Endothelial cell (in vitro differentiated cells): Measurements from ENCODE around the gene NOPCHAP1. TPM values are rescaled to one million over a fixed set of nuclear protein-coding genes. Genes with fewer than 3 reads are reported as not detected.

ENCODE experiments used
- DNase-seq: peaks from one replicate; pipeline ENCODE4 v3.0.0; 2021; ENCODE audit warnings: low spot score
- H3K27ac Mint-ChIP-seq: one replicate; pipeline ENCODE4 v1.8.0; 2021; ENCODE audit warnings: mixed read lengths, inconsistent platforms; ENCODE audit not compliant: unreplicated experiment
- H3K27me3 Mint-ChIP-seq: one replicate; pipeline ENCODE4 v1.8.0; 2021; ENCODE audit warnings: mild to moderate bottlenecking, moderate library complexity, mixed read lengths, inconsistent platforms; ENCODE audit not compliant: unreplicated experiment
- H3K36me3 Mint-ChIP-seq: one replicate; pipeline ENCODE4 v1.8.0; 2021; ENCODE audit warnings: mild to moderate bottlenecking, low read depth, mixed read lengths, inconsistent platforms; ENCODE audit not compliant: unreplicated experiment
- H3K4me1 Mint-ChIP-seq: one replicate; pipeline ENCODE4 v1.8.0; 2021; ENCODE audit warnings: mild to moderate bottlenecking, mixed read lengths, inconsistent platforms; ENCODE audit not compliant: unreplicated experiment
- H3K4me3 Mint-ChIP-seq: one replicate; pipeline ENCODE4 v1.8.0; 2021; ENCODE audit warnings: mild to moderate bottlenecking, mixed read lengths, inconsistent platforms; ENCODE audit not compliant: unreplicated experiment
- H3K9me3 Mint-ChIP-seq: one replicate; pipeline ENCODE4 v1.8.0; 2021; ENCODE audit warnings: mixed read lengths, inconsistent platforms; ENCODE audit not compliant: unreplicated experiment
- total RNA-seq: library from RNA; stranded (reverse); fragmentation: NEBNext Ultra II Directional; extraction: Animal tissue kit (Norgen Biotek cat#: 25700); gene quantifications from one replicate; pipeline ENCODE4 v1.2.1, GENCODE V29; 2021; ENCODE audit not compliant: unreplicated experiment
- TF ChIP-seq, protein P1 (sequence below): fragments of 200-600 bp; sonication (generic); IDR thresholded peaks from one replicate; pipeline ENCODE4 v1.5.0; 2021; ENCODE audit warnings: antibody characterized with exemption; ENCODE audit not compliant: unreplicated experiment

Gene NOPCHAP1
- total RNA-seq, 1 donor from 2014 or later: 14.3 TPM

GRCh38 chr12:104953323-104953722 is 32.8 kb upstream of the NOPCHAP1 start:
- no peaks in the 10 kb centered on the region for H3K36me3 Mint-ChIP-seq
- H3K27me3 Mint-ChIP-seq: peaks cover 5% of the 10 kb centered on the region
- H3K4me3 Mint-ChIP-seq: no peak overlapping the region
- no peak for DNase-seq
- no peak overlapping the region for H3K27ac Mint-ChIP-seq
- H3K4me1 Mint-ChIP-seq: no peaks in the 10 kb centered on the region
- TF ChIP-seq, protein P1, sequence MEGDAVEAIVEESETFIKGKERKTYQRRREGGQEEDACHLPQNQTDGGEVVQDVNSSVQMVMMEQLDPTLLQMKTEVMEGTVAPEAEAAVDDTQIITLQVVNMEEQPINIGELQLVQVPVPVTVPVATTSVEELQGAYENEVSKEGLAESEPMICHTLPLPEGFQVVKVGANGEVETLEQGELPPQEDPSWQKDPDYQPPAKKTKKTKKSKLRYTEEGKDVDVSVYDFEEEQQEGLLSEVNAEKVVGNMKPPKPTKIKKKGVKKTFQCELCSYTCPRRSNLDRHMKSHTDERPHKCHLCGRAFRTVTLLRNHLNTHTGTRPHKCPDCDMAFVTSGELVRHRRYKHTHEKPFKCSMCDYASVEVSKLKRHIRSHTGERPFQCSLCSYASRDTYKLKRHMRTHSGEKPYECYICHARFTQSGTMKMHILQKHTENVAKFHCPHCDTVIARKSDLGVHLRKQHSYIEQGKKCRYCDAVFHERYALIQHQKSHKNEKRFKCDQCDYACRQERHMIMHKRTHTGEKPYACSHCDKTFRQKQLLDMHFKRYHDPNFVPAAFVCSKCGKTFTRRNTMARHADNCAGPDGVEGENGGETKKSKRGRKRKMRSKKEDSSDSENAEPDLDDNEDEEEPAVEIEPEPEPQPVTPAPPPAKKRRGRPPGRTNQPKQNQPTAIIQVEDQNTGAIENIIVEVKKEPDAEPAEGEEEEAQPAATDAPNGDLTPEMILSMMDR: no peak
- no peaks in the 10 kb centered on the region for H3K9me3 Mint-ChIP-seq

- no peaks in the 10 kb centered on the region for H3K4me1 Mint-ChIP-seq
- TF ChIP-seq, protein P1: no peak
- no peaks in the 10 kb centered on the region for H3K36me3 Mint-ChIP-seq
- peaks cover 5% of the 10 kb centered on the region for H3K27me3 Mint-ChIP-seq
- H3K9me3 Mint-ChIP-seq: no peaks in the 10 kb centered on the region
- no peak for DNase-seq
- no peak overlapping the region for H3K27ac Mint-ChIP-seq
- H3K4me3 Mint-ChIP-seq: no peak overlapping the region
Observed at GRCh38 chr12:104955703-104956102, 30.4 kb upstream of the NOPCHAP1 start.

GRCh38 chr12:104956870-104957718 is 29.0 kb upstream of the NOPCHAP1 start:
- H3K36me3 Mint-ChIP-seq: no peaks in the 10 kb centered on the region
- no peaks in the 10 kb centered on the region for H3K9me3 Mint-ChIP-seq
- no peak overlapping the region for H3K27ac Mint-ChIP-seq
- no peaks in the 10 kb centered on the region for H3K4me1 Mint-ChIP-seq
- peaks cover 5% of the 10 kb centered on the region for H3K27me3 Mint-ChIP-seq
- H3K4me3 Mint-ChIP-seq: peak overlapping the region; percentile 88
- DNase-seq: no peak
- TF ChIP-seq, protein P1: no peak

GRCh38 chr12:104957719-104958000 is 28.5 kb upstream of the NOPCHAP1 start:
- no peak for DNase-seq
- Mint-ChIP-seq H3K27ac (no peak overlapping the region), H3K4me1 (no peaks in the 10 kb centered on the region), H3K36me3 (no peaks in the 10 kb centered on the region), H3K27me3 (peaks cover 5% of the 10 kb centered on the region), H3K4me3 (peak overlapping the region; percentile 88), H3K9me3 (no peaks in the 10 kb centered on the region)
- TF ChIP-seq, protein P1: no peak

DNA sequence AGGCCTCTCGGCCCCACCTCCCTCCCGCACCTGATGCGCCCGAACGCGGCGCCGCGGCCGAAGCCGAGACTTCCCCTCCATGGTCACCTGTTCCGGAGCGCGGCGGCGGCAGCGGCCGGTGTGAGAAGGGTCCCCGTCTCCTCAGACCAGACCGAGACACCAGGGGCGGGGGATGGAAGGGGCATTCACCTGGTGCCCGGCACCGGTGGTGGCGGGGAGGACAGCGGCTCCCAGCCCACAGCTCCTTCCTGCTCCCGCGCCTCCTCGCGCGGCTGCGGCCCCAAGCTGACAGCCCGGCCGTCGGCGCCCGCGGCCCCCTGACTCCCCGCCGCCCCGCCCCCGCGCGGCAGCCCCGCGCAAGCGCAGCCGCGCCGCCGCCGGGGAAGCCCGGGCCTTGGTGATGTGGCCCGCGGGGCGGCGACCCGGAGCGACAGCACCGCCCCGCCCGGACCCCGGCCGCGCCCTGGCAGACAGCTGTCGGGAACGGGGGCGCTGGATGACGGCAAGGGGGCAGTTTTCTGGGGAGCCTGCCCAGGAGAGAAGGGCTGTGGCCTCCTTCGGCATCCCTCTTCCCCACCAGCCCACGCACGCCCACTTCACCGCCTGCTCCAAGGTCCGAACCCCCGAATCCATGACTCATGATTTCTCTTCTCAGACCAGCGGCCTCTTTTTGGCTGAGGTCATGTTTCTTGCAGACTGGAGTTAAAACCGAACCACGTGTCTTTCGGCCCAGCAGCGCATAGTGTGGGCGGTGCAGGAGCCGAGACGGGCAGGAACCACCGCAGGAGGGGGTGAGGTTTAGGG is 27.9 kb upstream of the NOPCHAP1 start, which contains the start of gene SLC41A2:
Gene SLC41A2, minus strand, starts transcription at position 290 of the 804 bp plus-strand sequence. CDS start 29,763 bp downstream, outside the sequence.
- peak; percentile 80 for DNase-seq
- Mint-ChIP-seq H3K4me1 (no peaks in the 10 kb centered on the region), H3K27me3 (peaks cover 5% of the 10 kb centered on the region), H3K36me3 (no peaks in the 10 kb centered on the region), H3K4me3 (peak within 1 kb of the TSS; percentile 90), H3K9me3 (no peaks in the 10 kb centered on the region), H3K27ac (no peak within 1 kb of the TSS)
- TF ChIP-seq, protein P1: no peak
